ENCODE measurements around the gene FAM162B.
"Not testable (repeated sequence)": the region's sequence is repeated elsewhere in the genome, so short reads cannot be mapped to it uniquely, and the experiment has no call there.

DNA sequence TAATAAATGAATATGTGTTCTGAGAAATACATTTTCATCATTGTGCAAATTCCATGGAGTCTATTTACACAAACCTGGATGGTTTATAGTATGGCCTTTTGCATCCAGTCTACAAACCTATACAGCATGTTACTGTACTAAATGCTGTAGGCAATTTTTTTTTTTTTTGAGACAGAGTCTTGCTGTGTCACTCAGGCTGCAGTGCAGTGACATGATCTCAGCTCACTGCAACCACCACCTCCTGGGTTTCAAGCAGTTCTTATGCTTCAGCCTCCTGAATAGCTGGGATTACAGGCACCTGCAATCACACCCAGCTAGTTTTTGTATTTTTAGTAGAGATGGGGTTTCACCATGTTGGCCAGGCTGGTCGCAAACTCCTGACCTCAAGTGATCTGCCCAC is 61.6 kb downstream of the FAM162B start:
- TF ChIP-seq, protein P1, sequence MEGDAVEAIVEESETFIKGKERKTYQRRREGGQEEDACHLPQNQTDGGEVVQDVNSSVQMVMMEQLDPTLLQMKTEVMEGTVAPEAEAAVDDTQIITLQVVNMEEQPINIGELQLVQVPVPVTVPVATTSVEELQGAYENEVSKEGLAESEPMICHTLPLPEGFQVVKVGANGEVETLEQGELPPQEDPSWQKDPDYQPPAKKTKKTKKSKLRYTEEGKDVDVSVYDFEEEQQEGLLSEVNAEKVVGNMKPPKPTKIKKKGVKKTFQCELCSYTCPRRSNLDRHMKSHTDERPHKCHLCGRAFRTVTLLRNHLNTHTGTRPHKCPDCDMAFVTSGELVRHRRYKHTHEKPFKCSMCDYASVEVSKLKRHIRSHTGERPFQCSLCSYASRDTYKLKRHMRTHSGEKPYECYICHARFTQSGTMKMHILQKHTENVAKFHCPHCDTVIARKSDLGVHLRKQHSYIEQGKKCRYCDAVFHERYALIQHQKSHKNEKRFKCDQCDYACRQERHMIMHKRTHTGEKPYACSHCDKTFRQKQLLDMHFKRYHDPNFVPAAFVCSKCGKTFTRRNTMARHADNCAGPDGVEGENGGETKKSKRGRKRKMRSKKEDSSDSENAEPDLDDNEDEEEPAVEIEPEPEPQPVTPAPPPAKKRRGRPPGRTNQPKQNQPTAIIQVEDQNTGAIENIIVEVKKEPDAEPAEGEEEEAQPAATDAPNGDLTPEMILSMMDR (IDR thresholded peaks at IDR 0.05) = not testable (repeated sequence)
- not testable (repeated sequence) for TF ChIP-seq EZH2 (IDR thresholded peaks at IDR 0.05; ENCODE audit: borderline replicate concordance, insufficient read depth, low read depth, low read length, poor library complexity, severe bottlenecking)
